ENCODE measurements around the gene GYPB.
"Not testable (repeated sequence)": the region's sequence is repeated elsewhere in the genome, so short reads cannot be mapped to it uniquely, and the experiment has no call there.

The GYPB gene

DNA sequence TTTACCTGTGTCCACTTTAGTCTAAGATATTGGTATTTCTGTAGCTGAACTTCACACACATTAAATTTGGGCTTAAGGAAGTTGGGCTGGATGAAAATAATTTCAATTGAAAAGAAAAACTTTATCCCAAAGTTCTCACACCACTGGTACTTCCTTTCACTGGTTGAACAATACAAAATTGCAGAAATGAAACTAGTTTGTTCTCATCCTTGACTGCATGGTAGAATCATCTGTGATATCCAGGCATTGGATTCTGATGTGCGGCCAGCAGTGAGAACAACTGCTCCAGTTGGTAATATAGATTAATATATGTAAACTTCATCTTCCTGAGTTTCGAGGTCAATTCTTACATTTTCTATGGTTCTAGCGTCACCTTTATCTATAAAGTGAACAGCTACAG lies 10.6 kb downstream of the GYPB start:
- H3K4me1 ChIP-seq (ENCODE audit: control insufficient read depth, insufficient read depth, low read length); H3K9me3 ChIP-seq (ENCODE audit: control insufficient read depth in 2 of 2, low read length in 2 of 2); H3K36me3 ChIP-seq (ENCODE audit: control insufficient read depth in 2 of 2, insufficient read depth in 2 of 2, low read length in 2 of 2); H3K4me3 ChIP-seq (ENCODE audit: low read length in 2 of 2); H3K27me3 ChIP-seq (ENCODE audit: control insufficient read depth in 1 of 2, insufficient read depth in 2 of 2, low read length in 2 of 2); H3K27ac ChIP-seq (ENCODE audit: low read length); H3K9ac ChIP-seq (ENCODE audit: low read length in 2 of 2): not testable (repeated sequence)

DNA sequence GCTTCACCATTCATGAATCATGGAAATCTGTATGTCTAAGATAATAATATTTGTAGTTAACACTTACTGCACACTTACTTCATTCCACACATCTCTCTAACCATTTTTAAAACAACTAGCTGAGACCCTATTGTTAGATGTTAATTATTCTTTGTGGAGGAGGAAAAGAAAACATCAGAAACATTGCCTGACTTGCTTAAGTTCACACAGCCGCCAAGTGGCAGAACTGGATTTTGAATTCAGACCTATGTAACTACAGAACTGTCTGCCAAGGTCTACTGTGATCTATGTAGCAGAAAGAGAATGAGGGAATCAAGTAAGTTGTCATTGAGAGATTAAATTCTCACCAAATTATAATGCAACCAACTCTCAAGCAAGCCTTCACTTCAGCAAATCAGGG lies 11.2 kb downstream of the GYPB start:
- H3K27ac ChIP-seq (ENCODE audit: low read length); H3K4me3 ChIP-seq (ENCODE audit: low read length in 2 of 2); H3K4me1 ChIP-seq (ENCODE audit: control insufficient read depth, insufficient read depth, low read length); H3K9me3 ChIP-seq (ENCODE audit: control insufficient read depth in 2 of 2, low read length in 2 of 2); H3K36me3 ChIP-seq (ENCODE audit: control insufficient read depth in 2 of 2, insufficient read depth in 2 of 2, low read length in 2 of 2); H3K27me3 ChIP-seq (ENCODE audit: control insufficient read depth in 1 of 2, insufficient read depth in 2 of 2, low read length in 2 of 2); H3K9ac ChIP-seq (ENCODE audit: low read length in 2 of 2): not testable (repeated sequence)

DNA sequence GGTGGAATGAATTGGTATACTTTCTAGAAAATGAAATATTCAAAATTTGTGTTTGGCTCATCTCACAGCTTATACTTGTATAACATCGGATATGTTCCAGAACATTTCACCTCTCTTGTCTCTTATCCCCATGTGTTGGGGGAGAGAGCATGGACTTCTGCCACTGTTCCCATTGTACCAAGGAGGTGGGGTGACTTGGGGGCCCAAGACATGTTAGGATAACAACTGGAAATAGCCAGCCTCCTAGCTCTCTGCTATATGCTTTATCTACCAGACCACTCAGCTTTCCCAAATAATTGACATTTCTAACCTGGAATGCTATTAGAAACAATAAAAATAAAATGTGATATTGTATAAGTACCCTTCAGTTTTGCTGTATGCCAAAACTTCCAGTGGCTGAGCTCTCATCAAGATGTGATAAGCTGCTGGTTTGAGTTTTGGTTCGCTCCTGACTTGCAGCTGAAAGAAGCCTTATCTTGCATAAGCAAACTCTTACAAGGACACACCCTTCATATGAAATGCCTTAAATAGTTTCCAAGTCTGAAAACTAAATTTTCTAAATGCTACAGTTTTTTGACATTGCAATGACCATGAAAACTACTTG lies 12.9 kb downstream of the GYPB start:
- not testable (repeated sequence) for H3K9ac ChIP-seq (ENCODE audit: low read length in 2 of 2); H3K4me1 ChIP-seq (ENCODE audit: control insufficient read depth, insufficient read depth, low read length); H3K36me3 ChIP-seq (ENCODE audit: control insufficient read depth in 2 of 2, insufficient read depth in 2 of 2, low read length in 2 of 2); H3K27ac ChIP-seq (ENCODE audit: low read length); H3K9me3 ChIP-seq (ENCODE audit: control insufficient read depth in 2 of 2, low read length in 2 of 2); H3K4me3 ChIP-seq (ENCODE audit: low read length in 2 of 2); H3K27me3 ChIP-seq (ENCODE audit: control insufficient read depth in 1 of 2, insufficient read depth in 2 of 2, low read length in 2 of 2)

GRCh38 chr4:144005558-144005953 lies 13.6 kb downstream of the GYPB start:
- H3K27ac ChIP-seq (ENCODE audit: low read length); H3K36me3 ChIP-seq (ENCODE audit: control insufficient read depth in 2 of 2, insufficient read depth in 2 of 2, low read length in 2 of 2); H3K4me1 ChIP-seq (ENCODE audit: control insufficient read depth, insufficient read depth, low read length); H3K9ac ChIP-seq (ENCODE audit: low read length in 2 of 2); H3K9me3 ChIP-seq (ENCODE audit: control insufficient read depth in 2 of 2, low read length in 2 of 2); H3K27me3 ChIP-seq (ENCODE audit: control insufficient read depth in 1 of 2, insufficient read depth in 2 of 2, low read length in 2 of 2); H3K4me3 ChIP-seq (ENCODE audit: low read length in 2 of 2): not testable (repeated sequence)

GRCh38 chr4:144004868-144005557 lies 14.2 kb downstream of the GYPB start:
- H3K4me3 ChIP-seq (ENCODE audit: low read length in 2 of 2); H3K4me1 ChIP-seq (ENCODE audit: control insufficient read depth, insufficient read depth, low read length); H3K9me3 ChIP-seq (ENCODE audit: control insufficient read depth in 2 of 2, low read length in 2 of 2); H3K27ac ChIP-seq (ENCODE audit: low read length); H3K27me3 ChIP-seq (ENCODE audit: control insufficient read depth in 1 of 2, insufficient read depth in 2 of 2, low read length in 2 of 2); H3K36me3 ChIP-seq (ENCODE audit: control insufficient read depth in 2 of 2, insufficient read depth in 2 of 2, low read length in 2 of 2); H3K9ac ChIP-seq (ENCODE audit: low read length in 2 of 2): not testable (repeated sequence)

DNA sequence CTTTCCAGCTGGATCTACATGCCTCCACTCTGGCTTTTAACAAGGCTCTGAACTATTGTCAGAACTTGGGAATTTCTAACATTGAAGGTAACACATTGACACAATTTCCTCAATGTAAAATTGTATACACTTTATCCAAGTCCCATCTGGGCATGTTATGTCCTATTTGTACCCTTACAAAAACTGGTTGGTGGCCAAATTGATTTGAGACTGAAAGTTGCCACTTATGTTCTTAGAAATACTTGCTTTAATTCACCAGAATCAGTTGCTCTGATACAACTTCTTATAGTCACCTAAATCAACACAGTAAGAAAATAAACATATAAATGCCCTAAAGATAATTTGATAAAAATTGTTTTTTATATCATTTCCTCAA lies 15.3 kb downstream of the GYPB start:
- H3K4me1 ChIP-seq (ENCODE audit: control insufficient read depth, insufficient read depth, low read length); H3K9me3 ChIP-seq (ENCODE audit: control insufficient read depth in 2 of 2, low read length in 2 of 2); H3K27ac ChIP-seq (ENCODE audit: low read length); H3K36me3 ChIP-seq (ENCODE audit: control insufficient read depth in 2 of 2, insufficient read depth in 2 of 2, low read length in 2 of 2); H3K27me3 ChIP-seq (ENCODE audit: control insufficient read depth in 1 of 2, insufficient read depth in 2 of 2, low read length in 2 of 2); H3K4me3 ChIP-seq (ENCODE audit: low read length in 2 of 2); H3K9ac ChIP-seq (ENCODE audit: low read length in 2 of 2): not testable (repeated sequence)

GRCh38 chr4:144003205-144003889 lies 15.8 kb downstream of the GYPB start:
- not testable (repeated sequence) for H3K9ac ChIP-seq (ENCODE audit: low read length in 2 of 2); H3K9me3 ChIP-seq (ENCODE audit: control insufficient read depth in 2 of 2, low read length in 2 of 2); H3K4me3 ChIP-seq (ENCODE audit: low read length in 2 of 2); H3K27me3 ChIP-seq (ENCODE audit: control insufficient read depth in 1 of 2, insufficient read depth in 2 of 2, low read length in 2 of 2); H3K4me1 ChIP-seq (ENCODE audit: control insufficient read depth, insufficient read depth, low read length); H3K27ac ChIP-seq (ENCODE audit: low read length); H3K36me3 ChIP-seq (ENCODE audit: control insufficient read depth in 2 of 2, insufficient read depth in 2 of 2, low read length in 2 of 2)

DNA sequence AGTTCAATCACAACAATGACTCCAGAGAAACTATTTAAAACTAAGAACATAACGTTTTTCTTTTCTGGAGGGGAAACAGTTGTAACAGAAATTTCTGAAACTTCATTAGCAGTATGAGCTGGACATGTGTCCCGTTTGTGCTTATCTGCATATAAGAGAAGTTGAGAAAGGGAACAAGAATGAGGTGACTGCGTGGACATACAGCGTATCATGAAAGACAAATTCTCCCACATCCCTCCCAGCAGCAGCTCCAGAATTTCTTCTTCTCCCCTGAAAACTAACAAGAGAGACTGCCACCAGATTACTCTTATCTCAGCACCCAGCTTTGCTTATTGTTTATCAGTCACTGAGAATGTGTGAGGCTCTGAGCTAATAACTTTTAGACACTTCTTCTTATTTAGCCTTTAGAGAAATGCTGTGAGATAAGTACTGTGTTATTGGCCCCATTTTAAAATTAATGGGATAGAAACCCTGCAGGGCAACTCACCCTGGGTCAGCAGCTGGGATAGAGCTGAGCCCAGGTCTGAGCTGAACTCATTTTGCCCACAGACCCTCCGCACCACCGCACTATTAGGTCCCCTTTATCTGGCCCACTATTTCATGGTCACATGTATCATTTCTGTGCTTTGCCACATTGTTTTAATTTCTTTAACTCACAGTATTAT lies 18.7 kb downstream of the GYPB start:
- H3K4me3 ChIP-seq (ENCODE audit: low read length in 2 of 2); H3K27me3 ChIP-seq (ENCODE audit: control insufficient read depth in 1 of 2, insufficient read depth in 2 of 2, low read length in 2 of 2); H3K27ac ChIP-seq (ENCODE audit: low read length); H3K36me3 ChIP-seq (ENCODE audit: control insufficient read depth in 2 of 2, insufficient read depth in 2 of 2, low read length in 2 of 2); H3K4me1 ChIP-seq (ENCODE audit: control insufficient read depth, insufficient read depth, low read length); H3K9me3 ChIP-seq (ENCODE audit: control insufficient read depth in 2 of 2, low read length in 2 of 2); H3K9ac ChIP-seq (ENCODE audit: low read length in 2 of 2): not testable (repeated sequence)

DNA sequence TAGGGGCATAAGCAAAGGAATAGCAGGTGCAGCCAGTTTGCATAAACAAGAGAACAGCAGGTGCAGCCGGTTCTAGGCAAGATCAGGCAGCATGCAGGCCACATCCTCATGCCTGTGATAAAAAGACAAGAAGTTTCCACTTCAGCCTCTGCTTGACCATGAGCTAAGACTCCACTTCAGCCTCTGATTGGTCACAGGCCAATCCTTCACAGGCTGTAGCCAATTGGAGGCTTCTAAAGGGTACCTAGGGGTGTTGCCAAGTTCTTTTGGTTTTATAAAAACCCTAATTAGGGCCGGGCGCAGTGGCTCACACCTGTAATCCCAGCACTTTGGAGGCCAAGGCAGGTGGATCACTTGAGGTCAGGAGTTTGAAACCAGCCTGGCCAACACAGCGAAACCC lies 23.0 kb downstream of the GYPB start:
- H3K9ac ChIP-seq (ENCODE audit: low read length in 2 of 2); H3K36me3 ChIP-seq (ENCODE audit: control insufficient read depth in 2 of 2, insufficient read depth in 2 of 2, low read length in 2 of 2); H3K27ac ChIP-seq (ENCODE audit: low read length); H3K9me3 ChIP-seq (ENCODE audit: control insufficient read depth in 2 of 2, low read length in 2 of 2); H3K27me3 ChIP-seq (ENCODE audit: control insufficient read depth in 1 of 2, insufficient read depth in 2 of 2, low read length in 2 of 2); H3K4me1 ChIP-seq (ENCODE audit: control insufficient read depth, insufficient read depth, low read length); H3K4me3 ChIP-seq (ENCODE audit: low read length in 2 of 2): not testable (repeated sequence)

DNA sequence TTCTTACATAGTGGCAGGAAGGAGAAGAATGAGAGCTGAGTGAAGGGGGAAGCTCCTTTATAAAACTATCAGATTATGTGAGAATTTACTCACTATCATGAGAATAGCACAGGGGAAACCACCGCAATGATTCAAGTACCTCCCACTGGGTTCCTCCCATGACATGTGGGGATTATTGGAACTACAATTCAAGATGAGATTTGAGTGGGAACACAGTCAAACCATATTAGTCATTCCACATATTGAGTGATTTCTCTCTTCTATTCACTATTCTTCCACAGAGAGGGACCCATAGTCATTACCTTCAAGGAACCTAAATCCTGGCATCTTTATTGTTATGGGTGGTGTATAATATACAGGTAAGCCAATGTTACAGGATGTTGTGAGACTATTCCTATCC lies 27.4 kb downstream of the GYPB start:
- H3K9ac ChIP-seq (ENCODE audit: low read length in 2 of 2); H3K27me3 ChIP-seq (ENCODE audit: control insufficient read depth in 1 of 2, insufficient read depth in 2 of 2, low read length in 2 of 2); H3K9me3 ChIP-seq (ENCODE audit: control insufficient read depth in 2 of 2, low read length in 2 of 2); H3K4me1 ChIP-seq (ENCODE audit: control insufficient read depth, insufficient read depth, low read length); H3K36me3 ChIP-seq (ENCODE audit: control insufficient read depth in 2 of 2, insufficient read depth in 2 of 2, low read length in 2 of 2); H3K27ac ChIP-seq (ENCODE audit: low read length); H3K4me3 ChIP-seq (ENCODE audit: low read length in 2 of 2): not testable (repeated sequence)

- not testable (repeated sequence) for H3K27ac ChIP-seq (ENCODE audit: low read length); H3K27me3 ChIP-seq (ENCODE audit: control insufficient read depth in 1 of 2, insufficient read depth in 2 of 2, low read length in 2 of 2)
Observed at GRCh38 chr4:143990717-143991116, 28.5 kb downstream of the GYPB start.

More at GRCh38 chr4:143990717-143991116, 28.5 kb downstream of the GYPB start:
- H3K9ac ChIP-seq (ENCODE audit: low read length in 2 of 2); H3K4me1 ChIP-seq (ENCODE audit: control insufficient read depth, insufficient read depth, low read length); H3K4me3 ChIP-seq (ENCODE audit: low read length in 2 of 2); H3K9me3 ChIP-seq (ENCODE audit: control insufficient read depth in 2 of 2, low read length in 2 of 2); H3K36me3 ChIP-seq (ENCODE audit: control insufficient read depth in 2 of 2, insufficient read depth in 2 of 2, low read length in 2 of 2): not testable (repeated sequence)

Data from stomach smooth muscle (tissue), 2 donors.